Subcutaneous adipose tissue (tissue), 4 donors: ENCODE data around the gene SLK. TPM values are rescaled to one million over a fixed set of nuclear protein-coding genes. Genes with fewer than 3 reads are reported as not detected.

Source experiments
- total RNA-seq, 4 donors: library from RNA; depleted of rRNA; stranded (reverse); fragments of >200 nt; gene quantifications; one replicate each; pipeline ENCODE4 v1.1.0, GENCODE V29; 2016
- TF ChIP-seq, protein P1 (sequence below): fragments of 450-650 bp; IDR thresholded peaks from one replicate; pipeline ENCODE4 v1.5.1; 2016; ENCODE audit warnings: low read depth, mild to moderate bottlenecking, control low read depth, antibody characterized with exemption, moderate library complexity

SLK gene
- total RNA-seq, 4 donors from 2014 or later: 47.4 to 73.5 (median 65.9) TPM

DNA sequence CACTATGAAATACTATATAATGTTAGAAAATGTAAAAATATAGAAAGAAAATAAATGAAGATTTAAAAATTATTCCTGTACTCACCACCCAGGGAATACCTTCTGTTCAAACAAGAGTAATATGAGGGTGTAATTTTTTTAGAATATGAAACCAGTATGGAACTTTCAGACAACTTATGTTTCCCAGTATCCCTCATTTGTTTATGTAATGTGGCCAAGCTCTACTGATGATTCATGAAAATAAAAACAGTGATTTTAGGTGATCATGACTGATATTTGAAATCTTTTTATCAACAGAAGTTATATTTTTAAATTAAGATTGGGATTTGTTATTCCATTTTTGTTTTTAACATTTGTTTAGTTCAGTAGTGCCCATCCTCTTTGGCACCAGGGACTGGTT lies 18.8 kb downstream of the SLK start:
- TF ChIP-seq, protein P1, sequence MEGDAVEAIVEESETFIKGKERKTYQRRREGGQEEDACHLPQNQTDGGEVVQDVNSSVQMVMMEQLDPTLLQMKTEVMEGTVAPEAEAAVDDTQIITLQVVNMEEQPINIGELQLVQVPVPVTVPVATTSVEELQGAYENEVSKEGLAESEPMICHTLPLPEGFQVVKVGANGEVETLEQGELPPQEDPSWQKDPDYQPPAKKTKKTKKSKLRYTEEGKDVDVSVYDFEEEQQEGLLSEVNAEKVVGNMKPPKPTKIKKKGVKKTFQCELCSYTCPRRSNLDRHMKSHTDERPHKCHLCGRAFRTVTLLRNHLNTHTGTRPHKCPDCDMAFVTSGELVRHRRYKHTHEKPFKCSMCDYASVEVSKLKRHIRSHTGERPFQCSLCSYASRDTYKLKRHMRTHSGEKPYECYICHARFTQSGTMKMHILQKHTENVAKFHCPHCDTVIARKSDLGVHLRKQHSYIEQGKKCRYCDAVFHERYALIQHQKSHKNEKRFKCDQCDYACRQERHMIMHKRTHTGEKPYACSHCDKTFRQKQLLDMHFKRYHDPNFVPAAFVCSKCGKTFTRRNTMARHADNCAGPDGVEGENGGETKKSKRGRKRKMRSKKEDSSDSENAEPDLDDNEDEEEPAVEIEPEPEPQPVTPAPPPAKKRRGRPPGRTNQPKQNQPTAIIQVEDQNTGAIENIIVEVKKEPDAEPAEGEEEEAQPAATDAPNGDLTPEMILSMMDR: no peak

DNA sequence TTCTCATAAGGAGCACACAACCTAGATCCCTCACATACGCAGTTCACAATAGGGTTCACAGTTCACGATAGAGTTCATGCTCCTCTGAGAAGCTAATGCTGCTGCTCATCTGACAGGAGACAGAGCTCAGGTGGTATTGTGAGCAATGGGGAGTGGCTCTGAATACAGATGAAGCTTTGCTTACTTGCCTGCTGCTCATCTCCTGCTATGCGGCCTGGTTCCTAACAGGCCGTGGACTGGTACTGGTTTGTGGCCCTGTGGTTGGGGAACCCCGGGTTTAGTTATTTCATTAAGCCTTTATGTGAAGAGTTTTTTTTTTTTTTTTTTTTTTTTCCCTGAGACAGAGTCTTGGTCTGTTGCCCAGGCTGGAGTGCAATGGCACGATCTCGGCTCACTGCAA lies 19.4 kb downstream of the SLK start:
- TF ChIP-seq, protein P1: no peak

GRCh38 chr10:103990121-103990520 lies 23.2 kb downstream of the SLK start:
- TF ChIP-seq, protein P1: no peak

DNA sequence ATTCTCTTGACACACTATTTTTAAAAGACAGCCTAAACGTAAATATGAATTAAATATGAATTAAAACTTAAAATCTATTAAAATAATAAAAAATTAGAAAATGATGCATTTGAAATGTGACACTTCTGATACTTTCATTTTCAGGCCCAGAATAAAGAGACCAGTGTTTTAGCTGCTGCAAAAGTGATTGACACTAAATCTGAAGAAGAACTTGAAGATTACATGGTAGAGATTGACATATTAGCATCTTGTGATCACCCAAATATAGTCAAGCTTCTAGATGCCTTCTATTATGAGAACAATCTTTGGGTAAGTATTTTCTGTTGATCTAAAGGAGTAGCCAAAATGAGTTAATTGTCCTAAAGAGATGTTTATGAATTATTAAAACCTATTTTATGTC lies 23.6 kb downstream of the SLK start:
- TF ChIP-seq, protein P1: no peak

GRCh38 chr10:103991393-103992128 lies 24.6 kb downstream of the SLK start:
- TF ChIP-seq, protein P1: no peak

DNA sequence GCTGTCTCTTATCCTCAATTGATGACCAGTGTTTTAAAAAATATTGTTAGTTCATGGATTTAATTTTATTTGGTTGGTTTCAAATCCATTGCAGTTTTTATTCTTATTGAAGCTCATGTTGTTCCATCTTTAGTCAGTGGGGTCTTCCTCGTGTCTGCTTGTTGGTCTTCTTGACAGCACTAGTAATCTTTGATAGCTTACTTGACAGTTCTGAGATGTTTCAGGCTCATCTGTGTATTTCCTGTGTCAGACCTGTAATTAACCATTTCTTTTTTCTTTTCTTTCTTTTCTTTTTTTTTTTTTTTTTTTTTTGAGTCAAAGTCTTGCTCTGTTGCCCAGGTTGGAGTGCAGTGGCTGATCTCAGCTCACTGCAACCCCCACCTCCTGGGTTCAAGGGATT lies 28.2 kb downstream of the SLK start:
- TF ChIP-seq, protein P1: no peak

- TF ChIP-seq, protein P1: no peak
Measured at GRCh38 chr10:103998805-103999204, 31.9 kb downstream of the SLK start.
